HG02970 (cell line): ENCODE results near the gene CD302.
"Not testable (repeated sequence)": the region's sequence is repeated elsewhere in the genome, so short reads cannot be mapped to it uniquely, and the experiment has no call there.

Source experiments
- ATAC-seq: cut with Tn5 transposase; IDR thresholded peaks from one replicate; pipeline ENCODE4 v1.9.1; 2021; ENCODE audit warnings: mild to moderate bottlenecking, moderate library complexity, moderate number of reproducible peaks; ENCODE audit not compliant: unreplicated experiment, low FRiP score

CD302 gene

DNA sequence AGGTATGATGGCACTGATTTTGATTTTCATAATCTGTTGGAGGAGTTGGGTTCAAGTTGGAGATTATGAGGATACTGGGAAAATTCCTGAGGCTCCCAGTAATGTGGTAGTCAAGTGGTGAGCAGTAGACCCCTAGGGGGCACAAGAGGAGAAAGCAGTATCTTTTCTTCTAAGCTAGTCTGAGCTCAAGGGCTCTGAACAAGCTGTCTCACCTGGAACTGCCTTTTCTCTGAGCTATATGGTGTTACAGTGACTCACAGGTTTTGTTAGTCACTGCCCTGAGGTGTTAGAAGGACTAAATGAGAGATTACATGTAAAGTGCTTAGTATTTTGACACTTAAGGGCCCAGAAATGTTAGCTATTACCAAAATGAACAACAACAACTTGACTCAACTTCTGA, 42.2 kb downstream of the CD302 start:
- ATAC-seq = no peak

- ATAC-seq = no peak
Observed at GRCh38 chr2:159755014-159755413, 43.0 kb downstream of the CD302 start.

- ATAC-seq = no peak
Observed at GRCh38 chr2:159753797-159754196, 44.2 kb downstream of the CD302 start.

- ATAC-seq = no peak
Observed at GRCh38 chr2:159750873-159751272, 47.1 kb downstream of the CD302 start.

DNA sequence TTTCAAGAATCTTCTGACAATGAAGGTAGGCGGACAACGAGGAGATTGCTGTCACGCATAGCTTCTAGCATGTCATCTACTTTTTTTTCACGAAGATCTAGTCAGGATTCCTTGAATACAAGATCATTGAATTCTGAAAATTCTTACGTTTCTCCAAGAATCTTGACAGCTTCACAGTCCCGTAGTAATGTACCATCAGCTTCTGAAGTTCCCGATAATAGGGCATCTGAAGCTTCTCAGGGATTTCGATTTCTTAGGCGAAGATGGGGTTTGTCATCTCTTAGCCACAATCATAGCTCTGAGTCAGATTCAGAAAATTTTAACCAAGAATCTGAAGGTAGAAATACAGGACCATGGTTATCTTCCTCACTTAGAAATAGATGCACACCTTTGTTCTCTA, 49.9 kb downstream of the CD302 start:
- no peak for ATAC-seq

DNA sequence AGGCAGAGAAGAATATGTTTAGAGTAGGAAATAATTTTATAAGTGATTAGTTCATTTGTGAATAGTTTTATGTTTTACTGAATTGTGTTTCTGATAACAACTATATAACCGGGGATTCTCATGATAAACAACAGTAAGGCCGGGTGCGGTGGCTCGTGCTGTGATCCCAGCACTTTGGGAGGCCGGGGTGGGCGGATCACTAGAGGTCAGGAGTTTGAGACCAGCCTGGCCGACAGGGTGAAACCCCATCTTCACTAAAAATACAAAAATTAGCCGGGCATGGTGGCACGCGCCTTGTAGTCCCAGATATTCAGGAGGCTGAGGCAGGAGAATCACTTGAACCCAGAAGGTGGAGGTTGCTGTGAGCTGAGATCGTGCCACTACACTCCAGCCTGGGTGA, 52.8 kb downstream of the CD302 start:
- ATAC-seq = not testable (repeated sequence)

- ATAC-seq = no peak
Observed at GRCh38 chr2:159744363-159744762, 53.6 kb downstream of the CD302 start.

DNA sequence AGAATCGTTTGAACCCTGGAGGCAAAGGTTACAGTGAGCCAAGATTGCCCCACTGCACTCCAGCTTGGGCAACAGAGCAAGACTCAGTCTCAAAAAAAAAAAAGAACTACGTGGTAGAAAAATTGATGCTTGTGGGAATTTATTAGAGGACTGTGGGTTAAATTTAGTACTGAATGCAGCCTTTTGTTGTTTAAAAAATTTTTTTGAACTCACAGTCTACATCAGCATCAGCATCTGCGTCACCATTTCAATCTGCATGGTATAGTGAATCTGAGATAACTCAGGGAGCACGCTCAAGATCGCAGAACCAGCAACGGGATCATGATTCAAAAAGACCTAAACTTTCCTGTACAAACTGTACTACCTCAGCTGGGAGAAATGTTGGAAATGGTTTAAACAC, 55.2 kb downstream of the CD302 start:
- no peak for ATAC-seq

DNA sequence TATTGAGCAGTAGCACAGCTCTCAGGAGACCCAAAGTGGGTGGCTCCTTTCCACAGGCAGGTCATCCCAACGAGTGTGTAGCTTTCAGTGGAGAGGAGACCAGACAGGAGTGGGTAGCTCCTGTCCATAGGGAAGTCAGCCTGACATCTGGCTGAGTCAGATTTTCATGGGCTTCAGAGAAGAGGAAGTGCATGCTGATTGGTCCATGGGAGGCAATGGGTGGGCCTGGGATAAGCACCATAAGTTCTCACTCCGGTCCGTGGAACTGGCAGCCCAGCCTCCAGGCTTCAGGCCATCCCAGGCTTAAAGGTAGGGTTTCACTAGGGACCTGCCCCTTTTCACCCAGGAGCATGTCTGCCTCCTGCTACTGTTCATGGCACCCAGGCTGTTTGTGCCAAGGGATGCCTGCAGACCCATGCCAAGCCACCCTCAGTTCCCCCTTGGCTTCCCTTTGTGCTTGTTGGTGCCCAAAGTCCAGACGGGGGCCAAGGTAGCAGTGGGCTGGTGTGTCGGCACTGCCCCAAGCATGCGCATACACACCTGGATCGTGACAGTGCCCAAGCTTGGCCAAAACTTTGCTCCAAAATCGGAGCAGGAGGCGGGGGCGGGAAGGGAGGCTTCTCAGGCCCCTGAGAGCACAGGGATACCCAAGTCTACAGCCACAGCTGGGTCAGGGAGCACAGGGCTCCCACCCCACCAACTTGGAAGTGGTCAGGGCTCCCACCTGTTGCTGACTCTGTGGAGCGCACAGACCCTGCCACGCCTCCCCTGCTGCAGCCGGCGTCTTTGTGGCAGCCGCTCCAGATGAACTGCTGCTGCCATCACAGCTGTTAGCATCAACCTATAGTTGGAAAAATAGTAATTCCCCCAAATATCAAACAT, 59.3 kb downstream of the CD302 start:
- ATAC-seq = no peak

- no peak for ATAC-seq
Observed at GRCh38 chr2:159737917-159738296, 60.1 kb downstream of the CD302 start.

DNA sequence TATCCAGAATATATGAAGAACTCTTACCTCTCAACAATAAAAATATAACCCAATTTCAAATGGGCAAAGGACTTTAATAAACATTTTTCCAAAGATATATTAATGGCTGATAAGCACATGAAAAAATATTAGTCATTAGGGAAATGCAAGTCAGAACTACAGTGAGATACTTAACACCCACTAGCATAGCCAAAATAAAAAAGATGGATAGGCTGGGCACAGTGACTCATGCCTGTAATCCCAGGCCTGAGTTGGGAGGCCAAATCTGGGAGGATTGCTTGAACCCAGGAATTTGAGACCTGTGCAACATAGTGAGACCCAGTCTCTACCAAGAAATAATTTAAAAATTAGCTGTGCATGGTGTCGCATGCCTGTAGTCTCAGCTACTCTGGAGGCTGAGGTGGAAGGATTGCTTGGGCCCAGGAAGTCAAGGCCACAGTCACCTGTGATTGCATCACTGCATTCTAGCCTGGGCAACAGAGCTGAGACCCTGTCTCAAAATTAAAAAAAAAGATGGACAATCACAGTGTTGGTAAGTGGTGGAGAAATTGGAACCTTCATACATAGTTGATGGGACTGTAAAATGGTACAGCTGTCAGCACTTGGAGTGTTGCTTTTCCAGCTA, 60.6 kb downstream of the CD302 start:
- no peak for ATAC-seq

DNA sequence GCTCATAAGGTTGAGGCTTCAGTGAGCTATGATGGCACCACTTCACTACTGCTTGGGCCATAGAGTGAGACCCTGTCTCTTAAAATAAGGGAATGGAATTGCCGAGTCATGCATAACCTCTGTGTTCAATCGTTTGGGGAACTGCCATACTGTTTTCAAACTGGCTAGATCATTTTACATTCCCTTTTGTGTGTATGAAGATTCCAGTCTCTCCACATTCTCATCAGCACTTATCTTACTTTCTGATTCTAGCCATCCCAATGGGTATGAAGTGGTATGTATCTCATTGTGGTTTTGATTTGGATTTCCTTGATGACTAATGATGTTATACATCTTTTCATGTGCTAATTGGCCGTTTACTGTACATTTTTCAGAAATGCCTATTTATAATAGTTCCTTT, 62.0 kb downstream of the CD302 start:
- no peak for ATAC-seq

- ATAC-seq = no peak
Observed at GRCh38 chr2:159735648-159736047, 62.4 kb downstream of the CD302 start.

GRCh38 chr2:159728629-159729028, 69.4 kb downstream of the CD302 start:
- no peak for ATAC-seq

DNA sequence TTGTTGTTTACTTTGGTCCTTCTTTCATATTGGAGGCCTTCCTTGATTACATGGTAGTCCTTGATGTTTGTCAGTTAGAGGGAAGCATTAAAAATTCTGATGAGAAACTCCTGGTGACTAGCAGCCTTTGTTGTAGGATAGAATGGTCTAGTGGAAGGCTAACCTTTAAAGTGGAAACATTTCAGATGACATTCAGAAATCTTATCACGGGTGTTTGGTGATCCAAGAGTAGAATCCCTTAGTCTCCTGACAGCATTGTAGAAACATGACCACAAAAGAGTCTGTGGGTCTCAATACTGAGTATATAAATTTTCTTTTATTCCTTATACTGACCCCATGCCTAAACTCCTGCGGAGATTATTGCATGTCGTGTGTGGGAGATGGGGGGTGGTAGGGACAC, 72.3 kb downstream of the CD302 start:
- ATAC-seq = no peak

DNA sequence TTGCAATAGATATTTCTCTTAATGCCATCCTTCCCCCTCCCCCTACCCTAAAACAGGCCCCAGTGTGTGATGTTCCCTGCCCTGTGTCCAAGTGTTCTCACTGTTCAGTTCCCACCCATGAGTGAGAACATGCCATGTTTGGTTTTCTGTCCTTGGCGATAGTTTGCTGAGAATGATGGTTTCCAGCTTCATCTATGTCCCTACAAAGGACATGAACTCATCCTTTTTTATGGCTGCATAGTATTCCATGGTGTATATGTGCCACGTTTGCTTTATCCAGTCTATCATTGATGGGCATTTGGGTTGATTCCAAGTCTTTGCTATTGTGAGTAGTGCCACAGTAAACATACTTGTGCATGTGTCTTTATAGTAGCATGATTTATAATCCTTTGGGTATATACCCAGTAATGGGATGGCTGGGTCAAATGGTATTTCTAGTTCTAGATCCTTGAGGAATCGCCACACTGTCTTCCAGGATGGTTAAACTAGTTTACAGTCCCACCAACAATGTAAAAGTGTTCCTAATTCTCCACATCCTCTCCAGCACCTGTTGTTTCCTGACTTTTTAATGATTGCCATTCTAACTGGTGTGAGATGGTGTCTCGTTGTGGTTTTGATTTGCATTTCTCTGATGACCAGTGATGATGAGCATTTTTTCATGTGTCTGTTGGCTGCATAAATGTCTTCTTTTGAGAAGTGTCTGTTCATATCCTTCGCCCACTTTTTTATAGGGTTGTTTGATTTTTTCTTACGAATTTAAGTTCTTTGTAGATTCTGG, 73.0 kb downstream of the CD302 start:
- ATAC-seq = not testable (repeated sequence)

GRCh38 chr2:159722580-159722979, 75.4 kb downstream of the CD302 start:
- no peak for ATAC-seq

DNA sequence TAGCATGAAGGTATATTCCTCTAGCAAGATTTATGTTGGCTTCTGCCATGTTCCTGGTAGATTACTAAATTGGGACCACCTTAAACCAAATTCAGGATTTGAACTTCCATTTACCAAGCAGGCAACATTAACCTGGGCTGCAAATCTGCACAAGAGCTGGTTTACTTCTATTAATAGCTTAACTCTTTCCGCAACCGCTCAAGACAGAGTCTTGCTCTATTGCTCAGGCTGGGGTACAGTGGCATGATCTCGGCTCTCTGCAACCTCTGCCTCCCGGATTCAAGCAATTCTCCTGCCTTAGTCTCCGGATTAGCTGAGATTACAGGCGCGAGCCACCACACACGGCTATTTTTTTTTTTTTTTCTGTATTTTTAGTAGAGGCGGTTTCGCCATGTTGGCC, 77.3 kb downstream of the CD302 start:
- no peak for ATAC-seq
